CD14-positive monocyte (primary cell): ENCODE results near the gene TRPM2. TPM values are rescaled to one million over a fixed set of nuclear protein-coding genes. Genes with fewer than 3 reads are reported as not detected.

Experiments
- DNase-seq, 3 donors: peaks; one replicate each; pipeline ENCODE4 v3.0.0-alpha.2; 2011 to 2022
- H2AFZ ChIP-seq: 2 replicates; pipeline ENCODE4 v1.6.0; 2012; ENCODE audit warnings: mild to moderate bottlenecking, low read depth, low read length, inconsistent platforms; ENCODE audit not compliant: insufficient read depth, poor library complexity, severe bottlenecking
- H3K27ac ChIP-seq, 2 donors: 1 replicate in 1 of 2; 2 replicates in 1 of 2; pipeline ENCODE4 v1.5.1; 2012 to 2013; ENCODE audit warnings: low read length in 2 of 2, control low read depth in 1 of 2, inconsistent platforms in 1 of 2, low read depth in 1 of 2, mild to moderate bottlenecking in 1 of 2
- H3K27me3 ChIP-seq, 2 donors: one replicate each; pipeline versions ENCODE4 v1.6.0 to v1.6.1; 2011 to 2013; ENCODE audit warnings: low read length in 2 of 2; ENCODE audit not compliant: control insufficient read depth in 2 of 2, insufficient read depth in 2 of 2
- H3K36me3 ChIP-seq, 2 donors: replicated peaks in 1 of 2; 1 replicate in 1 of 2; 2 replicates in 1 of 2; pipeline versions ENCODE4 v1.5.1 to v1.6.1; 2012 to 2013; ENCODE audit warnings: low read length in 2 of 2, control low read depth in 1 of 2, inconsistent platforms in 1 of 2, mild to moderate bottlenecking in 1 of 2; ENCODE audit not compliant: insufficient read depth in 2 of 2, control insufficient read depth in 1 of 2
- H3K4me1 ChIP-seq, 2 donors: 1 replicate in 1 of 2; 2 replicates in 1 of 2; pipeline versions ENCODE4 v1.5.1 to v1.6.1; 2012 to 2013; ENCODE audit warnings: low read length in 2 of 2, control low read depth in 1 of 2, inconsistent platforms in 1 of 2, mild to moderate bottlenecking in 1 of 2, moderate library complexity in 1 of 2; ENCODE audit not compliant: insufficient read depth in 2 of 2, control insufficient read depth in 1 of 2
- H3K4me2 ChIP-seq: replicated peaks from 2 replicates; pipeline ENCODE3; 2012; ENCODE audit warnings: low read length, moderate library complexity, mild to moderate bottlenecking; ENCODE audit not compliant: poor library complexity, severe bottlenecking; ENCODE audit errors: extremely low read depth
- H3K4me3 ChIP-seq, 3 experiments: fragments of 200-600 bp in 1 of 3; sonication (generic) in 1 of 3; replicated peaks in 1 of 3; 1 replicate in 2 of 3; 2 replicates in 1 of 3; pipeline ENCODE4 v1.5.1; 2011 to 2013; ENCODE audit warnings: low read length in 3 of 3, mild to moderate bottlenecking in 3 of 3, control low read depth in 2 of 3, low read depth in 2 of 3, inconsistent platforms in 1 of 3, moderate library complexity in 1 of 3
- H3K79me2 ChIP-seq: 2 replicates; pipeline ENCODE4 v1.6.0; 2012; ENCODE audit warnings: mild to moderate bottlenecking, control low read depth, inconsistent platforms, low read length, moderate library complexity; ENCODE audit not compliant: insufficient read depth
- H3K9ac ChIP-seq: 2 replicates; pipeline ENCODE4 v1.6.0; 2017; ENCODE audit warnings: low read length, mild to moderate bottlenecking; ENCODE audit not compliant: insufficient read depth, poor library complexity, severe bottlenecking
- H3K9me3 ChIP-seq, 2 donors: replicated peaks in 1 of 2; 1 replicate in 1 of 2; 2 replicates in 1 of 2; pipeline versions ENCODE4 v1.5.1 to v1.6.1; 2012 to 2013; ENCODE audit warnings: low read length in 2 of 2, control low read depth in 1 of 2; ENCODE audit not compliant: control insufficient read depth in 1 of 2, insufficient read depth in 1 of 2
- H4K20me1 ChIP-seq: 2 replicates; pipeline ENCODE4 v1.6.0; 2012; ENCODE audit warnings: mild to moderate bottlenecking, low read length, control low read depth, moderate library complexity; ENCODE audit not compliant: insufficient read depth
- H3K27ac Mint-ChIP-seq, 7 donors: one replicate each; pipeline ENCODE4 v1.8.0; 2020; ENCODE audit warnings: mild to moderate bottlenecking in 7 of 7, mixed read lengths in 7 of 7, moderate library complexity in 6 of 7, inconsistent platforms in 2 of 7
- H3K27me3 Mint-ChIP-seq, 3 donors: one replicate each; pipeline ENCODE4 v1.8.0; 2021 to 2022; ENCODE audit warnings: low read depth in 3 of 3, mild to moderate bottlenecking in 3 of 3, mixed read lengths in 3 of 3, moderate library complexity in 3 of 3, inconsistent platforms in 1 of 3
- H3K36me3 Mint-ChIP-seq, 2 donors: one replicate each; pipeline ENCODE4 v1.8.0; 2020; ENCODE audit warnings: mixed read lengths in 2 of 2, inconsistent platforms in 1 of 2, mild to moderate bottlenecking in 1 of 2
- H3K4me1 Mint-ChIP-seq: one replicate; pipeline ENCODE4 v1.8.0; 2020; ENCODE audit warnings: mild to moderate bottlenecking, mixed read lengths
- H3K4me3 Mint-ChIP-seq, 2 donors: one replicate each; pipeline ENCODE4 v1.8.0; 2020; ENCODE audit warnings: mild to moderate bottlenecking in 2 of 2, mixed read lengths in 2 of 2, moderate library complexity in 1 of 2
- H3K9me3 Mint-ChIP-seq, 7 donors: one replicate each; pipeline ENCODE4 v1.8.0; 2020 to 2022; ENCODE audit warnings: mixed read lengths in 7 of 7, mild to moderate bottlenecking in 6 of 7, moderate library complexity in 6 of 7, inconsistent platforms in 2 of 7
- WGBS: methylation state at CpG from one replicate; pipeline ENCODE4 v1.1.5; 2013; ENCODE audit warnings: missing lambda C conversion rate; ENCODE audit not compliant: insufficient coverage; 5-methylcytosine and 5-hydroxymethylcytosine counted together
- intact Hi-C, 2 donors: fragments of 100-400 bp; cut with micrococcal nuclease; formaldehyde crosslinking; loops; one replicate each; pipeline versions ENCODE4 v1.15.0 to v1.15.1; 2023
- polyA plus RNA-seq, 3 donors: library from polyadenylated mRNA; depleted of rRNA in 1 of 3; unstranded in 2 of 3; stranded (reverse) in 1 of 3; fragments of 300-500 nt in 2 of 3; fragments of >200 nt in 1 of 3; fragmentation: Illumina TruSeq in 2 of 3; gene quantifications; 1 replicate in 2 of 3; 2 replicates in 1 of 3; pipeline ENCODE4 v1.2.3, GENCODE V29; 2012 to 2021
- small RNA-seq: library from RNA; depleted of rRNA; stranded (forward); fragments of <200 nt; gene quantifications from one replicate; pipeline ENCODE3, GENCODE V24; 2012; ENCODE audit warnings: low read depth; ENCODE audit not compliant: insufficient read length
- TF ChIP-seq, protein P1 (sequence below): fragments of 200-600 bp; IDR thresholded peaks from one replicate; pipeline ENCODE4 v1.8.0; 2022; ENCODE audit warnings: antibody characterized with exemption, mild to moderate bottlenecking

The TRPM2 gene
- polyA plus RNA-seq, 3 donors, result 7.6 to 21.6 (median 12.2) TPM

DNA sequence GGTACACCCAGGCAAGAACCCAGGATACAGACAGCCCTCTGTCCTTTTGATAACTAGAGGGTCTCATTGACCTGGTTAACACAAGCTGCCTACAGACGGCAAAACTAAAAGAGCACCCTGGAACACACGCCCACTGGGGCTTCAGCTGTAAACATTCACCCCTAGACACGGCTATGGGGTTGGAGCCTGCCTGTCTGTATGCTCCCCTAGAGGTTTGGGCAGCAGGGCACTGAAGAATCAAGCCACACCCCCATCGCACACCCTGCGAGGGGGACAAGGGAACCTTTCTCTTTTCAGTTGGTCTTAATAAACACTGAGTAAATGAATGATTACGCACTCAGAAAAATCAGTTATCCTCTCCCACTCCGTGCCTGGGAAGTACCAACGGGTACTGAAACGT, 137.4 kb downstream of the TRPM2 start:
- H3K4me1 ChIP-seq, result no peaks in the 10 kb centered on the region
- no peak for DNase-seq
- Mint-ChIP-seq H3K27me3 (peaks cover 2 to 9% (median 3%) of the 10 kb centered on the region in 3 donors), H3K36me3 (no peaks in the 10 kb centered on the region), H3K4me1 (no peaks in the 10 kb centered on the region), H3K9me3 (peaks cover 29 to 50% (median 40%) of the 10 kb centered on the region in 7 donors), H3K4me3 (no peak overlapping the region), H3K27ac (no peak overlapping the region)
- intact Hi-C loops, result no loop called here
- no peaks in the 10 kb centered on the region for H3K36me3 ChIP-seq
- no peak overlapping the region for H3K4me3 ChIP-seq
- TF ChIP-seq, protein P1, sequence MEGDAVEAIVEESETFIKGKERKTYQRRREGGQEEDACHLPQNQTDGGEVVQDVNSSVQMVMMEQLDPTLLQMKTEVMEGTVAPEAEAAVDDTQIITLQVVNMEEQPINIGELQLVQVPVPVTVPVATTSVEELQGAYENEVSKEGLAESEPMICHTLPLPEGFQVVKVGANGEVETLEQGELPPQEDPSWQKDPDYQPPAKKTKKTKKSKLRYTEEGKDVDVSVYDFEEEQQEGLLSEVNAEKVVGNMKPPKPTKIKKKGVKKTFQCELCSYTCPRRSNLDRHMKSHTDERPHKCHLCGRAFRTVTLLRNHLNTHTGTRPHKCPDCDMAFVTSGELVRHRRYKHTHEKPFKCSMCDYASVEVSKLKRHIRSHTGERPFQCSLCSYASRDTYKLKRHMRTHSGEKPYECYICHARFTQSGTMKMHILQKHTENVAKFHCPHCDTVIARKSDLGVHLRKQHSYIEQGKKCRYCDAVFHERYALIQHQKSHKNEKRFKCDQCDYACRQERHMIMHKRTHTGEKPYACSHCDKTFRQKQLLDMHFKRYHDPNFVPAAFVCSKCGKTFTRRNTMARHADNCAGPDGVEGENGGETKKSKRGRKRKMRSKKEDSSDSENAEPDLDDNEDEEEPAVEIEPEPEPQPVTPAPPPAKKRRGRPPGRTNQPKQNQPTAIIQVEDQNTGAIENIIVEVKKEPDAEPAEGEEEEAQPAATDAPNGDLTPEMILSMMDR, result no peak
- 86% methylated on average over 3 of the region's 9 CpGs for WGBS
- H2AFZ ChIP-seq, result no peak overlapping the region
- no peak overlapping the region for H3K27ac ChIP-seq
- H3K9ac ChIP-seq, result no peak overlapping the region
- no peak overlapping the region for H3K4me2 ChIP-seq
- no peaks in the 10 kb centered on the region for H4K20me1 ChIP-seq
- peaks cover 35 to 45% of the 10 kb centered on the region in 2 donors for H3K9me3 ChIP-seq
- H3K79me2 ChIP-seq, result no peaks in the 10 kb centered on the region
- no peaks in the 10 kb centered on the region for H3K27me3 ChIP-seq

Small RNA genes within 50 kb of the gene (small RNA-seq; reads per million reads assigned to genes)
- gene RF00285, result not detected

Other genes with a start within 250 kb of the TRPM2 start
- gene PWP2, start 246.2 kb upstream of the TRPM2 start, polyA plus RNA-seq, result 1 to 10 TPM; 2.1 to 4.4 (median 4.4) TPM
- gene GATD3, start 219.9 kb upstream of the TRPM2 start, polyA plus RNA-seq, result 10 to 100 TPM; 21.6 to 42.4 (median 35.8) TPM
- gene ICOSLG, start 112.7 kb upstream of the TRPM2 start, polyA plus RNA-seq, result 1 to 10 TPM in 2 of 3 donors, under 1 TPM in 1; 0.47 to 9.0 (median 1.3) TPM
- gene DNMT3L, start 91.7 kb upstream of the TRPM2 start, polyA plus RNA-seq, result not detected
- gene AIRE, start 67.7 kb upstream of the TRPM2 start, polyA plus RNA-seq, result not detected
- gene PFKL, start 53.6 kb upstream of the TRPM2 start, polyA plus RNA-seq, result 100 to 1,000 TPM; 105 to 133 (median 113) TPM
- 10 to 100 TPM; 14.8 to 23.5 (median 17.3) TPM for gene CFAP410, start 14.2 kb upstream of the TRPM2 start, polyA plus RNA-seq
- gene LRRC3, start 101.9 kb downstream of the TRPM2 start, polyA plus RNA-seq, result under 1 TPM; 0.30 to 0.59 (median 0.41) TPM
- gene KRTAP10-1, start 186.6 kb downstream of the TRPM2 start, polyA plus RNA-seq, result not detected
- not detected for gene KRTAP10-2, start 197.9 kb downstream of the TRPM2 start, polyA plus RNA-seq
- gene KRTAP10-3, start 205.2 kb downstream of the TRPM2 start, polyA plus RNA-seq, result not detected
- gene KRTAP10-4, start 220.1 kb downstream of the TRPM2 start, polyA plus RNA-seq, result not detected
- gene KRTAP10-5, start 227.0 kb downstream of the TRPM2 start, polyA plus RNA-seq, result not detected
- gene KRTAP10-6, start 238.9 kb downstream of the TRPM2 start, polyA plus RNA-seq, result not detected
- not detected for gene KRTAP10-7, start 247.0 kb downstream of the TRPM2 start, polyA plus RNA-seq